MM.1S (cell line): ENCODE measurements around the gene YPEL2.

Experiments
- DNase-seq: peaks from one replicate; pipeline ENCODE4 v3.0.0-alpha.2; 2015
- H2AFZ ChIP-seq: fragments of 300-600 bp; sonication (generic); 2 replicates; pipeline ENCODE4 v1.6.0; 2016; ENCODE audit warnings: antibody characterized with exemption, low read length
- H3F3A ChIP-seq: fragments of 300-600 bp; sonication (generic); 2 replicates; pipeline ENCODE4 v1.6.1; 2016; ENCODE audit warnings: mild to moderate bottlenecking, antibody characterized with exemption, low read length, moderate library complexity, mixed read lengths; ENCODE audit not compliant: insufficient read depth
- H3K27ac ChIP-seq: fragments of 300-600 bp; sonication (generic); 2 replicates; pipeline ENCODE4 v1.5.1; 2016; ENCODE audit warnings: mild to moderate bottlenecking, low read length
- H3K27me3 ChIP-seq: fragments of 300-600 bp; sonication (generic); replicated peaks from 2 replicates; pipeline ENCODE4 v1.6.0; 2016; ENCODE audit warnings: low read length; ENCODE audit not compliant: insufficient read depth
- H3K36me3 ChIP-seq: fragments of 300-600 bp; sonication (generic); replicated peaks from 2 replicates; pipeline ENCODE4 v1.6.1; 2016; ENCODE audit warnings: mild to moderate bottlenecking, low read length, mixed read lengths; ENCODE audit not compliant: insufficient read depth
- H3K4me1 ChIP-seq: fragments of 300-600 bp; sonication (generic); 2 replicates; pipeline ENCODE4 v1.6.1; 2016; ENCODE audit warnings: low read length, mixed read lengths
- H3K4me2 ChIP-seq: fragments of 300-600 bp; sonication (generic); 2 replicates; pipeline ENCODE4 v1.6.0; 2016; ENCODE audit warnings: low read depth, low read length
- H3K4me3 ChIP-seq: fragments of 300-600 bp; sonication (generic); 2 replicates; pipeline ENCODE4 v1.5.1; 2016; ENCODE audit warnings: low read length, mixed read lengths
- H3K79me2 ChIP-seq: fragments of 300-600 bp; sonication (generic); 2 replicates; pipeline ENCODE4 v1.6.1; 2016; ENCODE audit warnings: mixed run types, low read length, mixed read lengths
- H3K9ac ChIP-seq: fragments of 300-600 bp; sonication (generic); 2 replicates; pipeline ENCODE4 v1.6.1; 2016; ENCODE audit warnings: low read length, mixed read lengths
- H3K9me2 ChIP-seq: fragments of 300-600 bp; sonication (generic); replicated peaks from 2 replicates; pipeline ENCODE4 v1.6.1; 2016; ENCODE audit warnings: mild to moderate bottlenecking, low read length, mixed read lengths; ENCODE audit not compliant: insufficient read depth
- H3K9me3 ChIP-seq: fragments of 300-600 bp; sonication (generic); replicated peaks from 2 replicates; pipeline ENCODE4 v1.6.1; 2016; ENCODE audit warnings: mild to moderate bottlenecking, low read length, mixed read lengths; ENCODE audit not compliant: insufficient read depth
- H4K20me1 ChIP-seq: fragments of 300-600 bp; sonication (generic); 2 replicates; pipeline ENCODE4 v1.6.1; 2016; ENCODE audit warnings: mild to moderate bottlenecking, low read length, moderate library complexity, mixed read lengths; ENCODE audit not compliant: insufficient read depth
- CTCF ChIP-seq: fragments of 300-600 bp; sonication (generic); IDR thresholded peaks from 2 replicates; pipeline ENCODE4 v1.5.1; 2016; ENCODE audit warnings: antibody characterized with exemption, low read length, mixed read lengths
- EZH2 ChIP-seq: fragments of 300-600 bp; sonication (generic); optimal IDR thresholded peaks from 2 replicates; pipeline ENCODE3; 2017; ENCODE audit warnings: low read depth, mild to moderate bottlenecking, antibody characterized with exemption, low read length, mixed read lengths
- EZH2phosphoT487 ChIP-seq: fragments of 300-600 bp; sonication (generic); IDR thresholded peaks from 2 replicates; pipeline ENCODE4 v1.6.1; 2018; ENCODE audit warnings: antibody characterized with exemption, low read length

YPEL2 gene

GRCh38 chr17:59415397-59415796 is 83.9 kb downstream of the YPEL2 start:
- Histone ChIP-seq H3F3A (no peaks in the 10 kb centered on the region; the same call in 1 of the 2 replicates), H3K4me2 (peak overlapping the region; percentile 4; the same call in 1 of the 2 replicates), H3K4me1 (peaks cover 15% of the 10 kb centered on the region), H3K27me3 (no peaks in the 10 kb centered on the region), H3K9me3 (no peaks in the 10 kb centered on the region), H2AFZ (peak overlapping the region; percentile 20), H3K36me3 (no peaks in the 10 kb centered on the region), H3K27ac (no peak overlapping the region), H3K9ac (no peak overlapping the region), H4K20me1 (no peaks in the 10 kb centered on the region), H3K79me2 (no peaks in the 10 kb centered on the region), H3K4me3 (no peak overlapping the region), H3K9me2 (no peaks in the 10 kb centered on the region)
- TF ChIP-seq EZH2phosphoT487 (no peak), EZH2 (no peak), CTCF (no peak)
- no peak for DNase-seq

GRCh38 chr17:59416184-59416583 is 84.7 kb downstream of the YPEL2 start:
- no peaks in the 10 kb centered on the region for H3K9me3 ChIP-seq
- TF ChIP-seq CTCF: no peak
- no peak for TF ChIP-seq EZH2phosphoT487
- no peak for TF ChIP-seq EZH2

GRCh38 chr17:59417452-59417851 is 86.0 kb downstream of the YPEL2 start:
- Histone ChIP-seq H3F3A (no peaks in the 10 kb centered on the region; the same call in 1 of the 2 replicates), H3K9ac (no peak overlapping the region), H3K9me2 (no peaks in the 10 kb centered on the region), H2AFZ (no peak overlapping the region), H3K27ac (no peak overlapping the region), H3K4me1 (peaks cover 15% of the 10 kb centered on the region), H3K4me3 (no peak overlapping the region), H3K4me2 (no peak overlapping the region), H3K27me3 (no peaks in the 10 kb centered on the region), H3K79me2 (no peaks in the 10 kb centered on the region), H3K36me3 (no peaks in the 10 kb centered on the region), H3K9me3 (no peaks in the 10 kb centered on the region), H4K20me1 (no peaks in the 10 kb centered on the region)
- TF ChIP-seq EZH2phosphoT487: no peak
- no peak for TF ChIP-seq CTCF
- TF ChIP-seq EZH2: no peak
- no peak for DNase-seq

More at GRCh38 chr17:59416184-59416583, 84.7 kb downstream of the YPEL2 start:
- Histone ChIP-seq H3K9ac (no peak overlapping the region), H3K27ac (peak overlapping the region; percentile 5; the same call in 1 of the 2 replicates), H3K4me2 (peak overlapping the region; percentile 41), H3F3A (no peaks in the 10 kb centered on the region; the same call in 1 of the 2 replicates), H4K20me1 (no peaks in the 10 kb centered on the region), H3K9me2 (no peaks in the 10 kb centered on the region), H3K36me3 (no peaks in the 10 kb centered on the region), H3K79me2 (no peaks in the 10 kb centered on the region), H2AFZ (no peak overlapping the region), H3K4me1 (peaks cover 15% of the 10 kb centered on the region), H3K4me3 (no peak overlapping the region), H3K27me3 (no peaks in the 10 kb centered on the region)
- DNase-seq: peak; percentile 60
